K562 (cell line): ENCODE results near the gene UQCRC2. TPM values are rescaled to one million over a fixed set of nuclear protein-coding genes. Genes with fewer than 3 reads are reported as not detected.

Experiments
- ATAC-seq: fragments of 200-7000 bp; cut with Tn5 transposase; 3 replicates; pipeline ENCODE4 v1.9.1; 2020; ENCODE audit warnings: moderate library complexity
- BruUV-seq: library from RNA; stranded (reverse); fragments of 400-500 nt; replicated peaks from 2 replicates; lab custom pipeline; 2021; lab: Mats Ljungman, UMichigan
- CTCF ChIA-PET: fragments of 300-600 bp; formaldehyde crosslinking; extraction: SDS; loops from one replicate; lab custom pipeline; 2021; ENCODE audit warnings: low intra/inter-chr PET ratio; lab: Yijun Ruan, JAX
- POLR2A ChIA-PET: fragments of 300-600, 350-650 bp; sonication (Branson Sonifier 250); formaldehyde crosslinking; extraction: SDS; loops from one replicate; lab custom pipeline; 2021; ENCODE audit warnings: antibody characterized with exemption, inconsistent platforms; lab: Yijun Ruan, JAX
- DNase-seq, 4 experiments: peaks; one replicate each; pipeline versions ENCODE4 v3.0.0 to v3.0.0-alpha.2; 2011 to 2018; ENCODE audit warnings: low spot score in 3 of 4, mixed read lengths in 3 of 4; ENCODE audit errors: extremely low read depth in 1 of 4
- FAIRE-seq: peaks from 2 replicates; lab custom pipeline; 2011; peaks lifted over from hg19 to GRCh38; lab: Jason Lieb, UNC
- H2AFZ ChIP-seq: 2 replicates; pipeline ENCODE4 v1.6.0; 2011; ENCODE audit warnings: low read depth, low read length, control low read depth, inconsistent platforms
- H3K27ac ChIP-seq: fragments of 200-600 bp; 3 replicates; pipeline ENCODE4 v1.8.0; 2011; ENCODE audit warnings: low read depth, mild to moderate bottlenecking, control low read depth, inconsistent platforms, low read length, moderate library complexity, mixed read lengths; ENCODE audit errors: extremely low read depth
- H3K27me3 ChIP-seq, 2 experiments: fragments of 300-600 bp in 1 of 2; 2 replicates in 1 of 2; 3 replicates in 1 of 2; pipeline versions ENCODE4 v1.6.0 to v1.8.0; 2011; ENCODE audit warnings: inconsistent platforms in 2 of 2, low read length in 2 of 2, mild to moderate bottlenecking in 1 of 2, mixed read lengths in 1 of 2, moderate library complexity in 1 of 2; ENCODE audit not compliant: control insufficient read depth in 2 of 2, insufficient read depth in 2 of 2
- H3K36me3 ChIP-seq: fragments of 300-600 bp; 3 replicates; pipeline ENCODE4 v1.8.0; 2011; ENCODE audit warnings: mild to moderate bottlenecking, low read length, inconsistent platforms; ENCODE audit not compliant: control insufficient read depth, insufficient read depth
- H3K4me1 ChIP-seq, 2 experiments: fragments of 200-600 bp in 1 of 2; replicated peaks in 1 of 2; 2 replicates in 1 of 2; 3 replicates in 1 of 2; pipeline versions ENCODE4 v1.5.1 to v1.8.0; 2011; ENCODE audit warnings: inconsistent platforms in 2 of 2, low read length in 2 of 2, mild to moderate bottlenecking in 1 of 2, mixed read lengths in 1 of 2, moderate library complexity in 1 of 2; ENCODE audit not compliant: control insufficient read depth in 2 of 2, insufficient read depth in 2 of 2
- H3K4me2 ChIP-seq: 2 replicates; pipeline ENCODE4 v1.6.1; 2011; ENCODE audit warnings: low read length, control low read depth, inconsistent platforms, mixed read lengths; ENCODE audit not compliant: insufficient read depth
- H3K4me3 ChIP-seq: fragments of 200-600 bp; sonication (generic), shearing (Covaris generic); 2 replicates; pipeline ENCODE4 v1.5.1; 2016; ENCODE audit warnings: control low read depth, inconsistent platforms
- H3K79me2 ChIP-seq: fragments of 200-600 bp; 3 replicates; pipeline ENCODE4 v1.8.0; 2011; ENCODE audit warnings: low read length, inconsistent platforms; ENCODE audit not compliant: control insufficient read depth, insufficient read depth
- H3K9ac ChIP-seq, 2 experiments: 2 replicates each; pipeline versions ENCODE4 v1.6.0 to v1.6.1; 2011; ENCODE audit warnings: low read depth in 2 of 2, low read length in 2 of 2, control low read depth in 1 of 2, inconsistent platforms in 1 of 2, mild to moderate bottlenecking in 1 of 2, mixed read lengths in 1 of 2; ENCODE audit not compliant: insufficient read depth in 1 of 2
- H3K9me1 ChIP-seq: one replicate; pipeline ENCODE4 v1.6.0; 2011; ENCODE audit warnings: inconsistent platforms, mild to moderate bottlenecking, low read length, moderate library complexity; ENCODE audit not compliant: control insufficient read depth, insufficient read depth
- H3K9me3 ChIP-seq: replicated peaks from 2 replicates; pipeline ENCODE4 v1.5.1; 2011; ENCODE audit warnings: low read depth, low read length, inconsistent platforms; ENCODE audit not compliant: control insufficient read depth, insufficient read depth
- H4K20me1 ChIP-seq: replicated peaks from 2 replicates; pipeline ENCODE4 v1.6.1; 2011; ENCODE audit warnings: low read length, inconsistent platforms, mixed read lengths; ENCODE audit not compliant: control insufficient read depth, insufficient read depth
- SOX6 ChIP-seq: fragments of 450-650 bp; IDR thresholded peaks from 2 replicates; pipeline ENCODE4 v1.6.1; 2014; ENCODE audit warnings: mild to moderate bottlenecking
- WGBS: fragments of 100-300 bp; shearing (Covaris generic); methylation state at CpG from one replicate; pipeline ENCODE4 v1.1.6; 2016; ENCODE audit warnings: low coverage, mixed read lengths; ENCODE audit not compliant: insufficient coverage; ENCODE audit errors: missing lambda C conversion rate; 5-methylcytosine and 5-hydroxymethylcytosine counted together
- in situ Hi-C: fragments of 300-500 bp; cut with MboI; formaldehyde crosslinking; loops from 4 replicates; pipeline ENCODE4 v1.15.0; 2018; ENCODE audit warnings: inconsistent platforms, mixed read lengths
- intact Hi-C: fragments of 100-400 bp; cut with micrococcal nuclease; formaldehyde crosslinking; loops from 2 replicates; pipeline ENCODE4 v1.14.2; 2022
- polyA plus RNA-seq, 8 experiments: library from polyadenylated mRNA; depleted of rRNA in 4 of 8; stranded (reverse) in 5 of 8; unstranded in 3 of 8; fragments of >200 nt; fragmentation: Nextera tagmentation in 2 of 8; fragmentation: Illumina TruSeq in 1 of 8; extraction: Ambion mirVana in 2 of 8; extraction: Trizol in 1 of 8; gene quantifications; 2 replicates each; pipeline versions ENCODE4 v1.2.1 to v1.2.3, GENCODE V29; 2011 to 2014; ENCODE audit warnings: inconsistent platforms in 1 of 8, missing spikeins in 1 of 8
- total RNA-seq, 7 experiments: library from RNA; depleted of rRNA in 6 of 7; stranded (reverse); fragments of >200 nt in 6 of 7; fragmentation: Illumina TruSeq in 2 of 7; extraction: Trizol in 2 of 7; gene quantifications; 2 replicates each; pipeline versions ENCODE4 v1.2.1 to v1.2.3, GENCODE V29; 2011 to 2021; ENCODE audit warnings: low replicate concordance in 1 of 7
- TF ChIP-seq, protein P1 (sequence below): fragments of 250-450 bp; sonication (Bioruptor Pico); IDR thresholded peaks from 2 replicates; pipeline ENCODE4 v1.8.0; 2022; ENCODE audit warnings: inconsistent platforms
- TF ChIP-seq, protein P2 (sequence below): fragments of 450-650 bp; formaldehyde crosslinking; IDR thresholded peaks from 2 replicates; pipeline ENCODE4 v1.4.0; 2020; ENCODE audit warnings: mild to moderate bottlenecking, moderate library complexity

The UQCRC2 gene
- total and polyA plus RNA-seq, 9 of the 15 experiments (the other 6 are each of a cell fraction or from before 2014, with no cell fraction given) = 177 to 516 (median 319) TPM

DNA sequence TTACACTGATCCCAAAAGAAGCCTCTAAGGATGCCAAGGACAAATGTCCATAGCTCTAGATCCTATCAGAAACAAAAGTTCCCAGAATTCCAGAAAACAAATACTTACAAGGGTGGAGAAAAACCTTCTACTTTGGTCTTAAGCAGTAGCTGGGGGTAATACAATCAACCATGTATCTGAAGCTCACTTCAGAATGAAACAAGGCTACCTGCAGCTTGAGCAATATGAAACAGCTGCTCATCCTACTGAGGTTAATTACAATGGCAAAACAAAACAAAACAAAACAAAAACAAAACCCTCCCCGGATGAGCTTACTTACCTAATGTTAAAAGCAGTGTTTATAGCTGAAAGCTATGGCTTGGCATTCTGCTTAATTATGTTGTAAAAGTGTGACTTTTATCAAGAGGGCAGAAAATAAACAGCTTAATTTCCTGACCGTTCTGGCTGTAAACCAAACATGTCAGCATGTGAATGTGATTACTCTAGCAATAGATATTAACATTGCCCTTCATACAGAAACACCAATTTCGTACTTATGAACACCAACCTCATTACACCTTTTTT lies 37.3 kb downstream of the UQCRC2 start:
- Histone ChIP-seq H3K9me1 (no peaks in the 10 kb centered on the region), H3K4me1 (peaks cover 0 to 6% of the 10 kb centered on the region in 2 experiments; a peak in 4 of 5 replicates), H3K4me3 (no peak overlapping the region), H3K9me3 (no peaks in the 10 kb centered on the region), H4K20me1 (no peaks in the 10 kb centered on the region), H3K36me3 (peaks cover 7% of the 10 kb centered on the region; the same call in 1 of the 3 replicates), H2AFZ (no peak overlapping the region), H3K79me2 (no peaks in the 10 kb centered on the region), H3K9ac (no peak overlapping the region), H3K4me2 (no peak overlapping the region), H3K27me3 (no peaks in the 10 kb centered on the region), H3K27ac (no peak overlapping the region)
- TF ChIP-seq, protein P1, sequence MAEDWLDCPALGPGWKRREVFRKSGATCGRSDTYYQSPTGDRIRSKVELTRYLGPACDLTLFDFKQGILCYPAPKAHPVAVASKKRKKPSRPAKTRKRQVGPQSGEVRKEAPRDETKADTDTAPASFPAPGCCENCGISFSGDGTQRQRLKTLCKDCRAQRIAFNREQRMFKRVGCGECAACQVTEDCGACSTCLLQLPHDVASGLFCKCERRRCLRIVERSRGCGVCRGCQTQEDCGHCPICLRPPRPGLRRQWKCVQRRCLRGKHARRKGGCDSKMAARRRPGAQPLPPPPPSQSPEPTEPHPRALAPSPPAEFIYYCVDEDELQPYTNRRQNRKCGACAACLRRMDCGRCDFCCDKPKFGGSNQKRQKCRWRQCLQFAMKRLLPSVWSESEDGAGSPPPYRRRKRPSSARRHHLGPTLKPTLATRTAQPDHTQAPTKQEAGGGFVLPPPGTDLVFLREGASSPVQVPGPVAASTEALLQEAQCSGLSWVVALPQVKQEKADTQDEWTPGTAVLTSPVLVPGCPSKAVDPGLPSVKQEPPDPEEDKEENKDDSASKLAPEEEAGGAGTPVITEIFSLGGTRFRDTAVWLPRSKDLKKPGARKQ (CRISPR knock-in tag) = no peak
- intact Hi-C loops (no loop called here), in situ Hi-C loops (no loop called here)
- ATAC-seq (no peak), FAIRE-seq (no peak), DNase-seq (no peak)
- WGBS = 19% methylated on average over 3 of the region's 3 CpGs
- BruUV-seq = no TSS peak
- ChIA-PET POLR2A (interaction anchor here (0.5 to 2.8 kb wide), 8 partner anchors 8 to 409 kb away, joined by 3 to 10 read pairs (median 4); partner anchors contain the start of gene UQCRC2), CTCF (no interaction called here)

DNA sequence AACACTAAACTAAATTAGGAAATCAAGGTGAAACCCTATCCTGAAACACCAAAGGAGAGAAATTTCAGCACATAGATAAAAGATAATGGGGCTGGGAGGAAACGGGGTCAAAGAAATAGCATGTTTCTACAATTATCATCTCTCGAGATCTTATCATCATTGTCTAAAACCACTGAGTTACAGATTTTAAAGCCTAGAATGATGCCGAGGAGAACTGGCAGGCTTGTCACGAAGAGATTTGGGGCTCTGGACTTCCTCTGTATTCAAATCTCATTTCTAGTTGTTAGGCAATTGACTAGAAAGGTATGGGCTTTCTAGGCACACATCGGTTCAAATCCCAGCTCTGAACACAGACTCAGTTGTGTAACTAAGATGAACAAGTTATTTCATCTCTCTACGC lies 38.5 kb downstream of the UQCRC2 start:
- no peaks in the 10 kb centered on the region for H3K79me2 ChIP-seq
- intact Hi-C loops (no loop called here), in situ Hi-C loops (no loop called here)
- FAIRE-seq (no peak), ATAC-seq (no peak), DNase-seq (no peak)
- ChIA-PET CTCF (no interaction called here), POLR2A (interaction anchor here (2.8 kb wide), 1 partner anchor 12 kb away, joined by 10 read pairs; no protein-coding TSS in a partner anchor)
- H3K9me1 ChIP-seq = no peaks in the 10 kb centered on the region
- no peaks in the 10 kb centered on the region for H3K36me3 ChIP-seq
- no TSS peak for BruUV-seq
- H3K4me1 ChIP-seq = peaks cover 0 to 6% of the 10 kb centered on the region in 2 experiments; a peak in 4 of 5 replicates
- no peak overlapping the region for H3K4me3 ChIP-seq
- H3K27ac ChIP-seq = no peak overlapping the region
- H3K9me3 ChIP-seq = no peaks in the 10 kb centered on the region
- no peak overlapping the region for H2AFZ ChIP-seq
- H3K9ac ChIP-seq = no peak overlapping the region
- no peaks in the 10 kb centered on the region for H4K20me1 ChIP-seq
- H3K27me3 ChIP-seq = no peaks in the 10 kb centered on the region
- H3K4me2 ChIP-seq = no peak overlapping the region
- peak; percentile 19; the same call in 1 of the 2 replicates for TF ChIP-seq SOX6
- TF ChIP-seq, protein P2, sequence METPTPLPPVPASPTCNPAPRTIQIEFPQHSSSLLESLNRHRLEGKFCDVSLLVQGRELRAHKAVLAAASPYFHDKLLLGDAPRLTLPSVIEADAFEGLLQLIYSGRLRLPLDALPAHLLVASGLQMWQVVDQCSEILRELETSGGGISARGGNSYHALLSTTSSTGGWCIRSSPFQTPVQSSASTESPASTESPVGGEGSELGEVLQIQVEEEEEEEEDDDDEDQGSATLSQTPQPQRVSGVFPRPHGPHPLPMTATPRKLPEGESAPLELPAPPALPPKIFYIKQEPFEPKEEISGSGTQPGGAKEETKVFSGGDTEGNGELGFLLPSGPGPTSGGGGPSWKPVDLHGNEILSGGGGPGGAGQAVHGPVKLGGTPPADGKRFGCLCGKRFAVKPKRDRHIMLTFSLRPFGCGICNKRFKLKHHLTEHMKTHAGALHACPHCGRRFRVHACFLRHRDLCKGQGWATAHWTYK (CRISPR knock-in tag) = no peak
- 21% methylated on average over 6 of the region's 6 CpGs for WGBS
